Aorta (tissue), 5 donors: ENCODE measurements around the gene VWA5B1. TPM values are rescaled to one million over a fixed set of nuclear protein-coding genes. Genes with fewer than 3 reads are reported as not detected.

Source experiments
- ATAC-seq: fragments of 200-7000 bp; cut with Tn5 transposase; one replicate; pipeline ENCODE4 v1.9.1; 2022; ENCODE audit warnings: moderate library complexity; ENCODE audit not compliant: low FRiP score
- DNase-seq, 2 donors: peaks; one replicate each; pipeline ENCODE4 v3.0.0-alpha.2; 2020
- H3K27ac ChIP-seq, 2 donors: one replicate each; pipeline ENCODE4 v1.5.1; 2013; ENCODE audit warnings: low read length in 2 of 2, mild to moderate bottlenecking in 2 of 2, moderate library complexity in 2 of 2, control low read depth in 1 of 2, inconsistent platforms in 1 of 2, low read depth in 1 of 2
- H3K27me3 ChIP-seq, 2 donors: one replicate each; pipeline ENCODE4 v1.6.1; 2013; ENCODE audit warnings: control low read depth in 1 of 2, low read length in 1 of 2, mild to moderate bottlenecking in 1 of 2, moderate library complexity in 1 of 2; ENCODE audit not compliant: insufficient read depth in 2 of 2, control insufficient read depth in 1 of 2
- H3K36me3 ChIP-seq, 2 donors: one replicate each; pipeline ENCODE4 v1.6.1; 2013; ENCODE audit warnings: control low read depth in 1 of 2, low read length in 1 of 2, mild to moderate bottlenecking in 1 of 2; ENCODE audit not compliant: insufficient read depth in 2 of 2, control insufficient read depth in 1 of 2
- H3K4me1 ChIP-seq, 2 donors: one replicate each; pipeline ENCODE4 v1.6.1; 2013; ENCODE audit warnings: low read length in 2 of 2, control low read depth in 1 of 2, mild to moderate bottlenecking in 1 of 2, moderate library complexity in 1 of 2; ENCODE audit not compliant: insufficient read depth in 2 of 2, control insufficient read depth in 1 of 2
- H3K4me3 ChIP-seq, 2 donors: one replicate each; pipeline ENCODE4 v1.5.1; 2013; ENCODE audit warnings: low read length in 2 of 2, control low read depth in 1 of 2, mild to moderate bottlenecking in 1 of 2
- H3K9me3 ChIP-seq: one replicate; pipeline ENCODE4 v1.6.1; 2013; ENCODE audit warnings: mild to moderate bottlenecking, low read length; ENCODE audit not compliant: control insufficient read depth
- WGBS, 2 donors: extraction: QIAGEN DNeasy Blood & Tissue Kit; methylation state at CpG; one replicate each; pipeline ENCODE4 v1.1.7; 2013; 5-methylcytosine and 5-hydroxymethylcytosine counted together
- intact Hi-C, 2 donors: fragments of 100-400 bp; cut with DNase I; formaldehyde crosslinking; loops; one replicate each; pipeline versions ENCODE4 v1.14.2 to v1.15.0; 2022
- polyA plus RNA-seq, 2 donors: library from polyadenylated mRNA; stranded (reverse); fragments of 200-250 nt; gene quantifications; one replicate each; pipeline ENCODE4 v1.2.3, GENCODE V29; 2013
- total RNA-seq, 2 donors: library from RNA; stranded (reverse); fragmentation: NEBNext Ultra II Directional; extraction: Animal tissue kit (Norgen Biotek cat#: 25700); gene quantifications; one replicate each; pipeline ENCODE4 v1.2.1, GENCODE V29; 2021
- donor health status: healthy with polysubstance abuse.
- donor health status: Bipolar disorder and iron deficiency.
- donor health status: DM: no; HTN: no; CAD: no.
- donor health status: DM: no; HTN: no; CAD: no.
- donor health status: DM: yes; HTN: yes; CAD: no.

VWA5B1 gene
- total and polyA plus RNA-seq, 4 donors, result not detected

GRCh38 chr1:20276485-20277159 lies 14.1 kb upstream of the VWA5B1 start:
- Histone ChIP-seq H3K4me1 (no peaks in the 10 kb centered on the region), H3K9me3 (no peaks in the 10 kb centered on the region), H3K27me3 (no peaks in the 10 kb centered on the region), H3K27ac (no peak overlapping the region), H3K4me3 (no peak overlapping the region), H3K36me3 (no peaks in the 10 kb centered on the region)
- intact Hi-C loops, result no loop called here
- DNase-seq (no peak), ATAC-seq (no peak)
- WGBS, 2 donors, result 59 to 69% methylated on average over 12 of the region's 12 CpGs

GRCh38 chr1:20278692-20279130 lies 12.0 kb upstream of the VWA5B1 start:
- 34 to 39% methylated on average over 4 of the region's 4 CpGs for WGBS, 2 donors
- Histone ChIP-seq H3K36me3 (no peaks in the 10 kb centered on the region), H3K27ac (no peak overlapping the region), H3K4me3 (no peak overlapping the region), H3K27me3 (no peaks in the 10 kb centered on the region), H3K9me3 (no peaks in the 10 kb centered on the region), H3K4me1 (no peaks in the 10 kb centered on the region)
- intact Hi-C loops, result no loop called here
- DNase-seq, result no peak
- no peak for ATAC-seq

- 48 to 50% methylated on average over 7 of the region's 7 CpGs for WGBS, 2 donors
- Histone ChIP-seq H3K4me1 (no peaks in the 10 kb centered on the region), H3K36me3 (no peaks in the 10 kb centered on the region), H3K27me3 (no peaks in the 10 kb centered on the region), H3K9me3 (no peaks in the 10 kb centered on the region), H3K27ac (no peak overlapping the region), H3K4me3 (no peak overlapping the region)
- intact Hi-C loops, result no loop called here
- DNase-seq (no peak), ATAC-seq (no peak)
Measured at GRCh38 chr1:20279509-20279908, 11.2 kb upstream of the VWA5B1 start.

- no peak for ATAC-seq
- intact Hi-C loops, result no loop called here
- H3K4me3 ChIP-seq, result no peak overlapping the region
Measured at GRCh38 chr1:20280341-20280740, 10.3 kb upstream of the VWA5B1 start.

GRCh38 chr1:20280906-20281305 lies 9.8 kb upstream of the VWA5B1 start:
- Histone ChIP-seq H3K36me3 (no peaks in the 10 kb centered on the region), H3K4me1 (no peaks in the 10 kb centered on the region), H3K27ac (no peak overlapping the region), H3K9me3 (peaks cover 2% of the 10 kb centered on the region), H3K4me3 (no peak overlapping the region), H3K27me3 (no peaks in the 10 kb centered on the region)
- intact Hi-C loops, result no loop called here
- ATAC-seq, result no peak
- WGBS, 2 donors, result 89 to 92% methylated on average over 6 of the region's 6 CpGs
- no peak for DNase-seq

More at GRCh38 chr1:20280341-20280740, 10.3 kb upstream of the VWA5B1 start:
- Histone ChIP-seq H3K27me3 (no peaks in the 10 kb centered on the region), H3K4me1 (no peaks in the 10 kb centered on the region), H3K9me3 (peaks cover 2% of the 10 kb centered on the region), H3K27ac (no peak overlapping the region), H3K36me3 (no peaks in the 10 kb centered on the region)
- 77 to 95% methylated on average over 1 of the region's 1 CpG for WGBS, 2 donors
- DNase-seq, result no peak

GRCh38 chr1:20281801-20282200 lies 8.9 kb upstream of the VWA5B1 start:
- H3K9me3 ChIP-seq, result peaks cover 2% of the 10 kb centered on the region
- DNase-seq, result no peak
- ATAC-seq, result no peak
- intact Hi-C loops, result no loop called here
- WGBS, 2 donors, result 50 to 54% methylated on average over 2 of the region's 2 CpGs
- no peaks in the 10 kb centered on the region for H3K36me3 ChIP-seq
- H3K27me3 ChIP-seq, result no peaks in the 10 kb centered on the region
- no peak overlapping the region for H3K27ac ChIP-seq
- H3K4me3 ChIP-seq, result no peak overlapping the region
- H3K4me1 ChIP-seq, result no peaks in the 10 kb centered on the region

- Histone ChIP-seq H3K27ac (no peak overlapping the region), H3K36me3 (no peaks in the 10 kb centered on the region), H3K4me1 (no peaks in the 10 kb centered on the region), H3K9me3 (peaks cover 2% of the 10 kb centered on the region), H3K4me3 (no peak overlapping the region), H3K27me3 (no peaks in the 10 kb centered on the region)
- ATAC-seq (no peak), DNase-seq (no peak)
- 42 to 45% methylated on average over 5 of the region's 5 CpGs for WGBS, 2 donors
- intact Hi-C loops, result no loop called here
Measured at GRCh38 chr1:20282533-20282932, 8.1 kb upstream of the VWA5B1 start.

- no peaks in the 10 kb centered on the region for H3K36me3 ChIP-seq
- DNase-seq (no peak), ATAC-seq (no peak)
- H3K27me3 ChIP-seq, result no peaks in the 10 kb centered on the region
- H3K4me3 ChIP-seq, result no peak overlapping the region
- intact Hi-C loops, result no loop called here
- H3K9me3 ChIP-seq, result peaks cover 2% of the 10 kb centered on the region
- no peak overlapping the region for H3K27ac ChIP-seq
- WGBS, 2 donors, result 52 to 56% methylated on average over 2 of the region's 2 CpGs
- H3K4me1 ChIP-seq, result no peaks in the 10 kb centered on the region
Measured at GRCh38 chr1:20284046-20284445, 6.6 kb upstream of the VWA5B1 start.

GRCh38 chr1:20284625-20285024 lies 6.0 kb upstream of the VWA5B1 start:
- H3K27ac ChIP-seq, result no peak overlapping the region
- H3K4me1 ChIP-seq, result no peaks in the 10 kb centered on the region
- DNase-seq (no peak), ATAC-seq (no peak)
- H3K36me3 ChIP-seq, result no peaks in the 10 kb centered on the region
- no peaks in the 10 kb centered on the region for H3K27me3 ChIP-seq
- intact Hi-C loops, result no loop called here
- 83 to 88% methylated on average over 3 of the region's 3 CpGs for WGBS, 2 donors
- peaks cover 2% of the 10 kb centered on the region for H3K9me3 ChIP-seq
- no peak overlapping the region for H3K4me3 ChIP-seq
